Body of pancreas (tissue), 4 donors: ENCODE results near the gene RPA1. TPM values are rescaled to one million over a fixed set of nuclear protein-coding genes. Genes with fewer than 3 reads are reported as not detected.

Experiments used
- ATAC-seq: fragments of 150-250 bp; one replicate; pipeline ENCODE4 v1.9.1; 2016
- DNase-seq, 4 donors: peaks; one replicate each; pipeline ENCODE4 v3.0.0-alpha.2; 2019
- H3K27ac ChIP-seq, 4 donors: fragments of 200-600 bp; sonication (generic); 1 replicate in 3 of 4; 2 replicates in 1 of 4; pipeline versions ENCODE4 v1.5.1 to v1.6.1; 2016 to 2019; ENCODE audit warnings: mild to moderate bottlenecking in 1 of 4, mixed read lengths in 1 of 4, moderate library complexity in 1 of 4
- H3K27me3 ChIP-seq, 2 donors: fragments of 200-600 bp; sonication (generic); one replicate each; pipeline ENCODE4 v1.6.0; 2016; ENCODE audit warnings: mild to moderate bottlenecking in 1 of 2
- H3K36me3 ChIP-seq, 2 donors: fragments of 200-600 bp; sonication (generic); replicated peaks in 1 of 2; 2 replicates each; pipeline ENCODE4 v1.5.1; 2016; ENCODE audit warnings: low read depth in 2 of 2; ENCODE audit not compliant: insufficient read depth in 1 of 2
- H3K4me1 ChIP-seq: fragments of 200-600 bp; sonication (generic); one replicate; pipeline ENCODE4 v1.6.0; 2016
- H3K4me3 ChIP-seq, 2 donors: fragments of 200-600 bp; sonication (generic); 1 replicate in 1 of 2; 2 replicates in 1 of 2; pipeline ENCODE4 v1.5.1; 2016 to 2019
- H3K9me3 ChIP-seq, 3 donors: fragments of 200-600 bp; sonication (generic); 1 replicate in 2 of 3; 2 replicates in 1 of 3; pipeline ENCODE4 v1.5.1; 2016
- POLR2A ChIP-seq, 3 donors: fragments of 450-650 bp; IDR thresholded peaks; one replicate each; pipeline ENCODE4 v1.6.1; 2016; ENCODE audit warnings: antibody characterized with exemption in 3 of 3, mild to moderate bottlenecking in 2 of 3
- WGBS, 2 donors: methylation state at CpG; one replicate each; pipeline ENCODE4 v1.1.5; 2017; 5-methylcytosine and 5-hydroxymethylcytosine counted together
- intact Hi-C: fragments of 100-400 bp; cut with DNase I; formaldehyde crosslinking; loops from one replicate; pipeline ENCODE4 v1.15.1; 2023
- total RNA-seq, 2 donors: library from RNA; depleted of rRNA; stranded (reverse); fragments of >200 nt; gene quantifications; one replicate each; pipeline ENCODE4 v1.1.0, GENCODE V29; 2016
- TF ChIP-seq, protein P1 (sequence below), 7 experiments: fragments of 450-650 bp in 4 of 7; fragments of 200-600 bp in 3 of 7; sonication (generic) in 3 of 7; IDR thresholded peaks; one replicate each; pipeline ENCODE4 v1.5.1; 2016 to 2019; ENCODE audit warnings: antibody characterized with exemption in 7 of 7

Gene RPA1
- total RNA-seq, 2 donors from 2014 or later, result 8.9 to 11.9 TPM

DNA sequence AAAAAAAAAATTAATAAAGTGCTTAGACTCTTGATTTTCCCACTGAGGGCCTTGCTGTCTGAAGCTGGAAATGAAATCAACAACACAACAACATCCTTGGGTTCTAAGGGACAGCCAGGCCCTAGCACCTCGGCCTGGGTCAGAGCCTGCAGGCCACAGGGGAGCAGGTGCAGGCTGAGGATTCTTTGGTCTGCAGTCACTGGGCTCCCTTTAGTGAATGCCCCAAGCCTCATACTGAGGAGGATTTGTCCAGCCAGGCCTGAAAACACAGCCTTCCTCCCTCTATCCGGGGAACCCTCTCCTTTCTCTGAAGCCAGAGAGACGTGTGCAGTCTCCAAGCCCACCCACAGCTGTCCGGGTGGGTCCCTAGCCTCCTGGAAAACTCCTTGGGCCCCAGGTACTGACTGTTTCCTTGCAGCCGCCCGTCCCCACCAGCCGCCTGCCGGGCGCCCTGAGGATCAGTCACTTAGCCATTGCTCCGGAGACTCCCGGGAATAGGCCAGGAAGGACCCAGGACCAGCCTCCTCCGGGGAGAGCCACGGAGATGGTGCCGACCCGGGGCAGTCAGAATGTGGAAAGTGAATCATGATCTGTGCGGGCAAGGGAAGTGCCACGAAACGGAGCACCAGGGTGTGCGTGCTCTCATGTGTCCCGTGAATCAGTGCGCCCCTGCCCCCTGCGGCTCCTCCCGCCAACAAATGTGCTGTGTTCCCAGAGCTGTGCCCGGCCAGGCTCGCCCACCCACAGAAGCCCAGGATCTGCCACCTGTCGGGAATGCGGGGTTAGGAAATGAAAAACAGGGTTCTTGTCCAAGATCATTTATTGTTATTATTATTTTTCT lies 104.3 kb downstream of the RPA1 start:
- Histone ChIP-seq H3K36me3 (no peaks in the 10 kb centered on the region), H3K27ac (no peak overlapping the region), H3K4me1 (peaks cover 8% of the 10 kb centered on the region), H3K4me3 (no peak overlapping the region), H3K27me3 (no peaks in the 10 kb centered on the region), H3K9me3 (no peaks in the 10 kb centered on the region)
- ATAC-seq (no peak), DNase-seq (no peak)
- 92% methylated on average over 12 to 22 of the region's 27 CpGs for WGBS, 2 donors
- intact Hi-C loops, result no loop called here
- TF ChIP-seq POLR2A (IDR thresholded peaks at IDR 0.05), result no peak
- TF ChIP-seq, protein P1, sequence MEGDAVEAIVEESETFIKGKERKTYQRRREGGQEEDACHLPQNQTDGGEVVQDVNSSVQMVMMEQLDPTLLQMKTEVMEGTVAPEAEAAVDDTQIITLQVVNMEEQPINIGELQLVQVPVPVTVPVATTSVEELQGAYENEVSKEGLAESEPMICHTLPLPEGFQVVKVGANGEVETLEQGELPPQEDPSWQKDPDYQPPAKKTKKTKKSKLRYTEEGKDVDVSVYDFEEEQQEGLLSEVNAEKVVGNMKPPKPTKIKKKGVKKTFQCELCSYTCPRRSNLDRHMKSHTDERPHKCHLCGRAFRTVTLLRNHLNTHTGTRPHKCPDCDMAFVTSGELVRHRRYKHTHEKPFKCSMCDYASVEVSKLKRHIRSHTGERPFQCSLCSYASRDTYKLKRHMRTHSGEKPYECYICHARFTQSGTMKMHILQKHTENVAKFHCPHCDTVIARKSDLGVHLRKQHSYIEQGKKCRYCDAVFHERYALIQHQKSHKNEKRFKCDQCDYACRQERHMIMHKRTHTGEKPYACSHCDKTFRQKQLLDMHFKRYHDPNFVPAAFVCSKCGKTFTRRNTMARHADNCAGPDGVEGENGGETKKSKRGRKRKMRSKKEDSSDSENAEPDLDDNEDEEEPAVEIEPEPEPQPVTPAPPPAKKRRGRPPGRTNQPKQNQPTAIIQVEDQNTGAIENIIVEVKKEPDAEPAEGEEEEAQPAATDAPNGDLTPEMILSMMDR (IDR thresholded peaks at IDR 0.05), result no peak

DNA sequence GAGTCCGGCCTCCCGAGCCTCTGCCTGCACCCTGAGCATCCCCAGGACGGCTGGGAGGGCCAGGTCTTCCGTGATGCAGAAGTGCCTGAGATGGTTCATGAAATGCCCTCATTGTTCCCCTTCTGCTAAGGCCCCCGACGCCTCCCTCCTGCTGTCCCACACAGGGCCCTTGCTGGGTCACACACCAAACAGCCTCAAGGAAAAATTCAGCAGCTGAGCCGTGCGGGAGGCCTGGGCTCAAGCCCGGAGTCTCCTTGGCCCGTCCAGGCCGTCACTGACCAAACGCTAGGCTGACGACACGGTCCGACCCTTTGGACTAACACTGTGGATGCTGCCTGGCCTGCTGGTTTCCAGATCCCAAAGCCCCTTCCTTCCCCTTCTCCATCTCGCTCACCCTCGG lies 105.1 kb downstream of the RPA1 start:
- 58 to 81% methylated on average over 2 to 17 of the region's 17 CpGs for WGBS, 2 donors
- no peak for ATAC-seq
- Histone ChIP-seq H3K4me3 (no peak overlapping the region), H3K9me3 (no peaks in the 10 kb centered on the region), H3K27me3 (no peaks in the 10 kb centered on the region), H3K27ac (no peak overlapping the region), H3K4me1 (peaks cover 8% of the 10 kb centered on the region), H3K36me3 (no peaks in the 10 kb centered on the region)
- intact Hi-C loops, result no loop called here
- DNase-seq, result no peak
- TF ChIP-seq POLR2A (IDR thresholded peaks at IDR 0.05), result no peak
- TF ChIP-seq, protein P1 (IDR thresholded peaks at IDR 0.05), result no peak

DNA sequence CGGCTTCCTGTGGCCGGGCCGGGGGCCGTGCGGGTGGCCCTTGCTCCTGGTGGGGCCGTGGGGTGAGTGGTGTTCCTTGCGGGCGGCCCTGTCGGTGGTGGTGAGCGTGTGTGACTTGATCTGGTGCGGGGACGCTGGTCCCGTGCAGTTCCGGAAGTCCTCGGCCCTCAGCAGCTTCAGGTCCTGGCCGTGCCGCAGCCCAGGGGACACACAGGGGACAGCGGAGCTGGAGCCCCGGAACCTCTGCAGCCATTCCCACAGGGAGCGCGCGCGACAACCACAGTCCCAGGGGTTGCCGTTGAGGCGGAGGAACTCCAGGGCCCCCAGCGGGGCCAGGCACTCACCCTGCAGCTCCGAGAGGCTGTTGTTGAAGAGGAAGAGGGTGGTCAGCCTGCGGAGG lies 107.0 kb downstream of the RPA1 start:
- H3K4me1 ChIP-seq, result peaks cover 7% of the 10 kb centered on the region
- ATAC-seq (no peak), DNase-seq (no peak)
- 89% methylated on average over 27 of the region's 28 CpGs; no CpG with 5 or more reads in 1 of the 2 donors for WGBS, 2 donors
- H3K9me3 ChIP-seq, result no peaks in the 10 kb centered on the region
- H3K36me3 ChIP-seq, result no peaks in the 10 kb centered on the region
- TF ChIP-seq, protein P1 (IDR thresholded peaks at IDR 0.05), result no peak
- no peak for TF ChIP-seq POLR2A (IDR thresholded peaks at IDR 0.05)
- no peak overlapping the region for H3K27ac ChIP-seq
- H3K27me3 ChIP-seq, result no peaks in the 10 kb centered on the region
- no peak overlapping the region for H3K4me3 ChIP-seq
- intact Hi-C loops, result no loop called here

DNA sequence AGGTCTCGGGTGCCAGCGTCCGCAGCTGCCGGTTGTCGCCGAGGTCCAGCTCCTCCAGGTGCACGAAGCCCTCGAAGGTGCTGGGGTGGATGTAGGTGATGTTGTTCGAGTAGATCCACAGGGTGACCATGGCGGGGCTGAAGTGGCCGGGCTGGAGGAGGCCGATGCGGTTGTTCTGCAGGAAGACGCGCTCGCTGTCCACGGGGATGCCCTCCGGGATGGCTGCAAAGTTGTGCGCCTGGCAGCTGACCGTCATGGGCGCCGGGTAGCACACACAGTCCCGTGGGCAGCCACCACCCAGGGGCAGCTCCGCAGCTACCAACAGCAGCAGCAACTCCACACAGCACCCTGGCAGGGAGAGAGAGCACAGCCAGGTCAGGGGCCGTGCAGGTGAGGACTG lies 107.7 kb downstream of the RPA1 start:
- no peaks in the 10 kb centered on the region for H3K9me3 ChIP-seq
- 88 to 93% methylated on average over 9 to 22 of the region's 25 CpGs for WGBS, 2 donors
- ATAC-seq, result no peak
- H3K27me3 ChIP-seq, result no peaks in the 10 kb centered on the region
- H3K4me3 ChIP-seq, result no peak overlapping the region
- TF ChIP-seq, protein P1 (IDR thresholded peaks at IDR 0.05), result no peak
- TF ChIP-seq POLR2A (IDR thresholded peaks at IDR 0.05), result no peak
- no peak overlapping the region for H3K27ac ChIP-seq
- no peaks in the 10 kb centered on the region for H3K36me3 ChIP-seq
- no peak for DNase-seq
- H3K4me1 ChIP-seq, result no peaks in the 10 kb centered on the region
- intact Hi-C loops, result no loop called here
